NCI-H1092 (cell line): ENCODE data around the gene FBP2.
"Not testable (repeated sequence)": the region's sequence is repeated elsewhere in the genome, so short reads cannot be mapped to it uniquely, and the experiment has no call there.

Source experiments
- DNase-seq: peaks from one replicate; lab custom pipeline; 2025; lab: John Stamatoyannopoulos, UW

The FBP2 gene

DNA sequence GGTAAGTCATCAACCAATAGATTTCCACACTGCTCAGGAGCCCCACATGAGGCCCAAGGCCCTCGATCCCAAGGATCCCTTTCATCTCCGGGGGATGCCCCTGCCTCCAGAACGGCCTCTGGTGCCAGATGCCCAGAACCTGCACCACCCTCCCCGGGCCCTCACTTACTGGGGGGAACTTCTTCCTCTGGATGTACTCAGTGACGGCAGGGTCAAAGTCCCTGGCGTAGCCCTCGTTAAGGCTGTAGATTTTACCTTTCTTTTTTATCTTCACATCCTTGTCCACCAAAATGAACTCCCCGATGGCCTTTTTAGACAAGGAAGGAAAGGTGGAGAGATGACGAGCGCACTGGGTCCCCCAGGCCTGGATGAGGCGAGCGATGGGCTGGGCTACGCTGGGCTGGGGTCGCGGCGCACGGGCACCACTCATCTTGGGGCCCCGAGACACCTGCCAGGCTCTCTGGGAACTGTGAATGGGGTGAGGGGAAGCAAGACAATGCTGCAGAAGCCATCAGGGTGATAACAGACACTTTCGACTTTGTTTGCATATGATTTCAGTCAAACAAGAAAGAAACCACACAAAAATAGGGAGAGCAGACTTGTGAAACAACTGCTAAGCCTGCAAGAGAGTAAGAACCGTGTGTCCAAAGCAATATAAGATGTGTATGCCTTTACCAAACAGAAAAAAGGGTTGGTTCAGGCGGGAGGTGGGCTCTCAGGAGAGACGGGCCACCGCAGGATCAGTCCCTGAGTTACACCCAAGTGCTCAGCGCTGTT, 13.2 kb upstream of the FBP2 start:
- DNase-seq = no peak

DNA sequence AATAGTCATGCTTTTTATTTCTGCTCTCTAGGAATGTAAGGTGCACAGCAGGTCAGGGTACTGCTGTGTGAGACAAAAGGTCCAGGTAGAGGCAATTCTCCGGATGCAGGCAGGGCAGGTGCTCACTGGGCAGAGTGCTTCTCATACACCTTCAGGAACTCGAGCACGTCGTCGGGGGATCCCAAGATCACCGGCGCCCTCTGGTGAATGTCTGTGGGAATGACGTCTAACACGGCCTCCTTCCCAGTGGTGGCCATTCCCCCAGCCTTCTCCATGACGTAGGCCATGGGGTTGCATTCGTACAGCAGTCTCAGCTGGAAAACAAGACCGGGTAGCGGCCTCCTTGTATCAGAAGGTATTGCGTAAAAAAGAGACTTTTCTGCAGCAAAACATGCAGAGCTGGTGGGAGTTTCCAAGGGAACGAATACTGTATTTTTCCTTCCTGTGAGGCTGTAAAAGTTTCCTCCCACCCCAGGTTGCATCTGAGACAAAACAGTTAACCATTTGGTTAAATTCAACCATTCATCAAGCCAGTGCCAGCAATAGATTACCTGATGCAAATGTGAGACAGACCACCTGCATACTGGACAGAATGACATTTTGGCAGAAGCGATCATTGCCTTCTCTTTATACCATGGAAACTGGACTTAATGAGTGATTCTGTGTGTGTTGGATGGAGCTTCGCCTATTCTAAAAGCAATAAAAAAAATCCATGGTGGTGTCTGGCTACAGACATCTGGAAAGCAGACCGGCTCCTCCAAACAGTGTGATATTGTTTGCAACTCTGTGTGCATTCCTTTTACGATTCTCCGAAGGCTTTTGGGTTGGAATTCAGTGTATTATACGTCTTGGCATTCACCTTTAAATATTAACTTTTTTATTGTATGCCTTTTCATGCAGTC, 9.9 kb upstream of the FBP2 start:
- DNase-seq = peak; percentile 53

DNA sequence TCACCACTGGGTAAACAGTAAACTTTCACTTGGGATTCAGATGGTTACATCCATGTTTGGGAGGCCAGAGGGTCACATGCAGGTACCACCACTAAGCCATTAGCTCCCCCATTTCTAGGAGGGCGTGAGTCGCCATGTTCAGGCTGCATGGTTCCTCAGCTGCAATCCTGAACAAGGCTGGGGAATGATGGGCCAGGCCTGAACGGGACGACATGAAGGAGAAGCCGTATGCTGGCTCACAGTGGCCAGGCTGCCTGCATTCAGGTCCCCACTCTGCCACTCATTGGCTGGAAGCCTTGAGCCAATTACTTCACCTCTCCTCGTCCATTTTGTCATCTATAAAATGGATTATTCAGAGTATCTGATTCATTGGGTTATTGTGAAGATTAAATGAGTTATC, 9.0 kb upstream of the FBP2 start:
- DNase-seq = no peak

DNA sequence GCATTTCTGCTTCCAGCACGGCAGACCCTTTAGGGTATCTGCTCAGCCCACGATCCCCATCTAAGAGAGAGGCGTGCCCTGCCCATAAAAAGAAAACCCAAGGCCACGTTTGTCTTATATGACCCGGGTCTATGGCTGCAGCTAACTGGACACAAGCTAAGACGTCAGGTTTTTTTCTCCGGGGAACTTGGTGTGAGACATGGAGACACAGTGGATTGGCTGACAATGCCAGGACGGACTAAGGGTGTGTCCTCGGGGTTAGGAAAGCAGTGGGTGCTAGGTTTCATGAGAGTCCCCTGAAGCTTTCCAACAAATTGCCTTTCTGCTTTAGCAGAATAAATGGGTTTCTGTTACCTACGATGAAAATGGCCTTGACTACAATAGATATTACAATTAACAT, 7.1 kb upstream of the FBP2 start:
- DNase-seq = no peak

DNA sequence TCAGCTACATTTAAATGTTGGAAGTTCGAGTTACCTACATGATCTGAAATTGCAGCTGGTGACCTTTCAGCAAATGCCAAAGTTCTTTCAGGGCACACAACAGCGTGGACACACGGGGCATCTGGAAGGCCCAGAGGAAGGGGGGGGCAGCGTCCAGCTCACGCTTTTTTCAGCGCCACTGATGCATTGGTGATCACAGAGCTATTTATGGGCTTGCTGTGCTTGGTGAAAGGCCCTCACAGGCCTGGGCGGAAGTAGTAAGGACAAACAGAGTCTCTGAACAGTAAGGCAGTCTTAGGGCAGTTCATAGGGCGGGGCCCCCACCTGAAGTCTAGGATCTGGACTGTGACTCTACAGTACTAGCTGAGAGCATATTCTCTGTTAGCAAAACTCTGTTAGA, 6.6 kb upstream of the FBP2 start:
- DNase-seq = no peak

DNA sequence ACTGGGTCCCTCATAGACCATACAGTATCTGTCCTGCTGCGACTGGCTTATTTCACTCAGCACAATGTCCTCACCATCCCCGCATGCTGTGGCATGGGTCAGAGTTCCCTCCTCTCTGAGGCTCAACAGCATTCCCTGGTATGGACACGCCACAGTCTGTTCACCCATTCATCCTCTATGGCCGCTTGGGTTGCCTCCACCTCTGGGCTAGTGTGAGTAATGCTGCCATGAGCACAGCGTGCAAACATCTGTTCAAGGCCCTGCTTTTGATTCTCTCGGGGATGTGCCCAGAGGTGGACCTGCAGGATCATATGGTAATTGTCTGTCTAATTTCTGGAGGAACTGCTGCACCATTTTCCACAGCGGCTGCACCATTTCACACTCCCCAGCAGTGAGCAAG, 5.5 kb upstream of the FBP2 start:
- DNase-seq = no peak

DNA sequence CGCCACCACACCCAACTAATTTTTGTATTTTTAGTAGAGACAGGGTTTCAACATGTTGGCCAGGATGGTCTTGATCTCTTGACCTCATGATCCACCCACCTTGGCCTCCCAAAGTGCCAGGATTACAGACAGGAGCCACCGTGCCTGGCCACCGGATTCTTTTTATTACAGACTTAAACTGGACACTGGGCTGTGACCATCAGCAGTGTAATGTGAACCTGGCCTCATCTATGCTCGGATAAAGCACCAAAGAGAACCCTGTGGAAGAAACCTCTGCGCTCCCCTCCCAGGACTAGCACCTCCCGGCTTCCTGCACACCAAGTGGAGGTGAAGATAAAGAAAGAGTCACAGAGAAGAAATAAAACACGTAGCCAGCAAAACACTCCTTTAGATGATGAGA, 941 bp downstream of the FBP2 start:
- DNase-seq = not testable (repeated sequence)

DNA sequence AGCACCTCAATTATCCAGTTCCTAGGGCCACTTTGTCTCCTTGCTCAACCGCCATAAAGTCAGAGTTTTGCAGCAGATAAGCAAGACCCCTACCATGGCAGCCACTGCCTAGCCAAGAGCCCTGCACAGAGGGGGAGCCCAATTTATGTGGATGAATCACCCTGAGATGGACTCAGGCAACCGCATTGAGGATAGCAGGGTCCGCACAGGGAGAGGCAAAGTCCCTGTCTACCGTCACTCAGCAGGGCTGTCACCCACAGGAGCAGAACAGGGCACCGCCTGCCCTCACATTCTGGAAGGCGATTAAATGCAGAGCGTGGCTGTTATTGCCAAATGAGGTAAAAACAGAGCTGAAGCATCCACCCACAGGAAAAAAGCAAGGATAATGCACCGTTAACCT, 1.7 kb downstream of the FBP2 start:
- DNase-seq = no peak

DNA sequence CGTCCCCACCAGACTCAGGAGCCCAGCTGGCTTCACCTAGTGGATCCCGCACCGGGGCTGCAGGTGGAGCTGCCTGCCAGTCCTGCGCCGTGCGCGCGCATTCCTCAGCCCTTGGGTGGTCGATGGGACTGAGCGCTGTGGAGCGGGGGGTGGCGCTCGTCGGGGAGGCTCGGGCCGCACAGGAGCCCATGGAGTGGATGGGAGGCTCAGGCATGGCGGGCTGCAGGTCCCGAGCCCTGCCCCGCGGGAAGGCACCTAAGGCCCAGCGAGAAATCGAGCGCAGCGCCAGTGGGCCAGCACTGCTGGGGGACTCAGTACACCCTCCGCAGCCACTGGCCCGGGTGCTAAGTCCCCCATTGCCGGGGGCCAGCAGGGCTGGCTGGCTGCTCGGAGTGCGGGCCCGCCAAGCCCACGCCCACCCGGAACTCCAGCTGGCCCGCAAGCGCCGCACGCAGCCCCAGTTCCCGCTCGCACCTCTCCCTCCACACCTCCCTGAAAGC, 2.5 kb downstream of the FBP2 start:
- DNase-seq = not testable (repeated sequence)

DNA sequence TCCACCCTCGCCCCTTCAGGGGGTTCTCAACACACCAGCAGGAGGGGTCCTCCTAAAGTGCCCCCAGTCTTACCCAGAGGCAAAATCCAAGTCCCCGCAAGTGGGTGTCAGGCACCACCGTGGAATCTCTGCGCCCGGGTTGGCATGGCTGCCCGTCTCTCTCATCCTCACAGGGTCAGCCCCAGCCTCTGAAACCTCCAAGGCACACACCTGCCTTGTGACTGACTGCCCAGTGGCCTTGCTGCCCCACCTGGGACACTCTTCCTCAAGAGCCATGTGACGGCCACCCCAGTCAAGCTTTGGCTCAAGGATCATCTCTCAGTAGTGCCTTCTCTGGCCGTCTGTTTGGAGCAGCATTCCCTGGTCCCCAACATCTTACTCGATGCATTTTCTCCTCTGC, 4.9 kb downstream of the FBP2 start:
- DNase-seq = no peak

DNA sequence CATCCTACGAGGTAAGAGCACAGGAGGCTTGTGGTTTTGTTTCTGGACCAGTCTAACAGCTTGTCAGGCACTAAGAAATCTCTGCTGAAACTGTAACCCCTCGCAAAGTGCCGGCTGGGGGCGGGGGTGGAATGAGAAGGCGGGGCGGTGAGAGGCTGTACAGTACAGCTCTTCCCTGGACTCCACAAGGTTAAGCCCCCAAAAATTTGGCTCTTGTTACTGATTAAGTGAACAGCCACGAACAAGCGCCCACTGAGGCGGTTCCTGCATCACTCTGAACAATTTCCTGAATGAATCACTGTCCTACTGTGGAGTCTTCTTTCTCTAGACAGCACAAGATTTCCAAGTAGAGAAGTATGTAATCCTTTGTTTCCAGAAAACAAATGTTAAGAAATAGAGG, 6.8 kb downstream of the FBP2 start:
- no peak for DNase-seq

DNA sequence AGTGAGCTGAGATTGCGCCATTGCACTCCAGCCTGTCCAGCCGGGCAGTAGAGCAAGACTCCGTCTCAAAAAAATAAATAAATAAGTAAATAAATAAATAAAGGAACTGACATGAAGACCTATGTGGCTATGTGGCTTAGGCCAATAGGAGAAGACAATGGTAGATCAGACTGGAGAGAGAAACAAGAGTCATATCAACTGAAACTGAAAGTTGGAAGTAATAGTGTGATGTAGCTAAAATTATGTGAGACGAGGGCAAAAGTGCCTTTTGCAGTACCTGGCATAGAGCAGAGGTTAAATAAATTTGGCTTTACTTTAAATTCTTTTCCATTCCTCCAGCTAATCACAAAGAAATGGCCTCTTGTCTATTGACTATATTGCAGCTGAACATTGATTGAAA, 7.3 kb downstream of the FBP2 start:
- DNase-seq = no peak

DNA sequence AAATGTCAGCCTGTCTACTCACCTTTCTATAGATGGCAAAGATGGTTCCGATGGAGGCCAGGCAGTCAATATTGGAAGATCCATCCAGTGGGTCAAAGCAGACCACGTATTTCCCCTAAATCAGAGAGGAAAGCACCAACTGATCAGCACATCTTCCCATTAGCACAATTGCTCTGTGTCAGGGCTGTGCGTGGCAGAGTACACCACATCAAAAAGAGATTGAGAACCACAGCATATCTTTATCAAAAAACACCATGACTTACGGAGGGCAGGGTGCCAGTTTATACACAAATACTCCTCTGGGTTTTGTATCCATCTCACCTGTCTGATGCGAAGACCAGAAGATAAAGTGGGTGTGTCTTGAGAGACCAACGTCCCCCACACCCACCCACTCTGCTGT, 9.1 kb downstream of the FBP2 start:
- DNase-seq = no peak

DNA sequence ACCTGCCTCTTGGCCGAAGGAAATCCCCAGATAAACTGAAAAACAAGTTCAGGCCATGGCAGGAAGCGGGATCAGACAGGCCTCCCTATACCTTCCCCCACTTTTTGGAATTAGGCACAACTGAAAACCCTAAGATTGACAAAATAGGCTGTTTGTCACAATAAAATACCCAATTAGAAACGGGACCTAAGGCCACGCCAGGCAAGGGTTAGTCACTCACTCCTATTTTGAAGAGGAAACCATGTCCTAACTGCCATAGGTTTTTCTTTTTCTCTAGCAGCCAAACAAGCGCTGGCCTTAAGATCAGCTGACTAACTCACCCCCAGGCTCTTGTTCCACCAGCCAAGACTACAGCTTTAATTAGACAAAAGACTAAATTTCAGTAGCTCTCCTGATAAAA, 11.9 kb downstream of the FBP2 start:
- DNase-seq = no peak

DNA sequence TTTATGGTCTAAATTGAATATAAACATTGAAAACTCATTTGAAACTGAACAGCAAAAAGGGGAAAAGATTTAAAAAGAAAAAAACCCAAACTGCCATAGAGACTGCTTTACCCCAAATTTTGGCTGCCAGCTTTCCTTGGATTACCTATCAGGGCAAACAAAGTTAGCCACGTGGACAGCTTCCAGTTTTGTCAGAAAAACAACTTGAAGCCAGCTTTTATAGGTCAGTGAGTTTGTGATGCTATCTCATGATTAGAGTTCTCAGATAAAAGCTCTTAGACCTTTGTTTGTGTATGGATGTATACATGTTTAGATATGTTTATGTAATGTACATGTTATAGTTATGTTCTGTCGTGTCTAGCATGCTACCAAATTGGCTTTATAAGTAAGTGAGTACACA, 16.1 kb downstream of the FBP2 start:
- DNase-seq = no peak

DNA sequence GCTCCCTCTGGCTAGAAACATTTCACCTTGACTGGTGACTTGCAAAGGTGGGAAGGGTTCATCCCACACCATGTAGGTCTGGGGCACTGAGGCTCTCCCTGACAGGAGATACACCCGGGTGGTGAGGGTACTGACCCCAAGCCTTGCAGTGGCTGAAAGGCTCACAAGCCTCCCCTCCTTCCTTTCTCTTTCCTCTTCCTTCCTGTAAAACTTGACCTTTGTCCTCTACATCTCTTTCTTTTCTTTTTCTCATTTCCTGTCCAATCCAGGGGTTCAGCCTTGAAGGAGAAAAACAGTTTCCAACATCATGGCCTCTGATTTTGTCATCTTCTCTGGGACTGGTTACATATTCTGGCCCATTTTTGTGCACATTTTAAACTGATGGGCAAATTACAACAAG, 16.6 kb downstream of the FBP2 start:
- no peak for DNase-seq

DNA sequence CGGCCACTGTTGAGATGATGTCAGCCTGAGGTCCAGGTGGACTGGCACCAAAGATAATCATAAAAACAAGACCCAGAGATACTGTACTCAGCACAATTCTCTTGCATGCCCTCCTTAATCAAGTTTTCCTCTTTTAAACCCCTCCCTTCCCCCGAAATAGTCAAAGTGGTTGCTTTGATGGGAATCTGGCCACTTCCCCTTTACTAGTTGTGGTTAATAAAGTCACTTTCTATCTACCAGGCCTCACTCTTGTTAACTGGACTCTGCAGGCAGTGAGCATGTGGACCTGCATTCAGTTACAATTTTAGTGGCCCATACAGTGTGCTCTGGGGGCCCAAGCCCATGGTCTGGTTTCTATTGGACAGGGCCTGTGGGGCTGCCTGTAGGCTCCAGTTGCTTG, 17.5 kb downstream of the FBP2 start:
- no peak for DNase-seq

DNA sequence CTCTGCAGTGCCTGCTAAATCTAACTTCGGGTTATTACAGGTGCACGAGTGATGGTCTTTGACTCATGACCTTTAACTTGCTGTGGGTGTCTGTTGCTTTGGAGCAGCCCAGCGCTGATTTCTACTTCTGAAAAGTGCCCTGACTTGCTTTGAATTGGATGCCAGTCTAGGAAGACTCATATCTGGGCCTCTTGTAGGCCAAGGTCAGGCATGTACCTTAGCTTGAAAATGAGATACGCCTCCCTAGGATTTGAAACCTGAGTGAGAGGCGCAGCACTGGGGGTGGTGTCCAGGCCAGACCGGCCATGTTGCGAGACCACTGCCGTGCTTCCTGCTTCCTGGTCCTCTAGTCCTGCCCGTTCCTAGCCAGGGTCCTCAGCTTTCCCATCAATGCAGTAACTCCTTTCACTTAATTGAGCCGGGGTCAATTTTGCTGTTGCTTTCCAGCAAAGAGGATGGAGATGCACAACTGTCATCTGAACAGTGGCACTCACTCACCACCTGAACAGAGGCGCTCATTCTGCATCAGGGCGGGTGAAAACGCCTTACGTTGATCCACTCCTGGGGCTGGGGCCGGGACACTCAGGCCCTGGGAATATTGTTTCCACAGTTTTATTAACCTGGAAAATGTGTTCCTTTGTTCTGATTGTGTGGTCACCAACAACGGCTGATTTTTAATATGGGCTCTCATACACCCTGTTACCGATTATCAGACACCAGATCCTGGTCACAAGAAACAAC, 24.5 kb downstream of the FBP2 start:
- DNase-seq = no peak

DNA sequence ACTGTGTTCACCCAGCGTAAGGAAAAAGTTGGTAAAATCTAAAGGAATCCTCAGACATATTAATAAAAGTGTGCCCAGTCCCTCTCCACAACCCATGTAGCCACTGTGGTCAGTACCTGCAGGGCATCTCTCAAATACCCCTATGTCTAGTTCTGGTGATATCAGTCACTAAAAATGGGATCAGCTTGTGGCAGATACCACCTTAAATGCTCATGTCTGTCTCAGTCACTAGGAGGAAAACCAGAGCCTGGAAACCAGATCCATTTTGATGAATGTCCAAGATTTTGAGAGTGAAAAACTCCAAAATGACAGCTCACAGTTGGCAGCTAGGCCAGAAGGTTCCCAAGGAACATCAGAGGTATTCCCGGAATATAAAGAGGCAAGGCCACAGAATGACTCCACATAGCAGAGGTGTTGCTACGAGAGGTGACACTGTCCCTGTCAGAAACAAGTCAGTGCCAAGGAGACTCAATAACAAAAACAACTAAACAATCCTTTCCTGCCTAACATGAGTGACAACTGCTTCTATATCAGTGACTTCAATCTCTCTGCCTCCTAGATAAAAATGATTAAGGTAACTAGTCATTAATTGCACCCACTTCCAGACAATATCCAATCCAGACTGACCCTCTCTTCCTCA, 25.3 kb downstream of the FBP2 start:
- no peak for DNase-seq

DNA sequence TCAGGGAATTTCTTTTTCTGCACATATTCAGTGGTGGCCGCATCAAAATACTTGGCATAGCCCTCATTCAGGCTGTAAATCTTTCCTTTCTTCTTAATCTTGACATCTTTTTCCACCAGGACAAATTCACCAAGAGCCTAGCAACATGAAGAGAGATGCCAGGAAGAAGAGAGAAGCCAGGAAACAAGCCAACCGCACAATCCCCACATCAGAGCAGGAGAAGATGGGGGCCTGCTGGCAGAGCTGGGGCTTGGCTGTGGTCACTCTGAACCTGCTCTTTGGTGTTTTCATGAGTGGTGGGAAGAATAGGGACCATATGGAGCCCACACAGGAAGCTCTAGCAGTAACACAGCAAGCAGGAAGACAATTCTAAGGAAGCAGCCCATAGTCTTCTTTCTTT, 26.4 kb downstream of the FBP2 start:
- no peak for DNase-seq

DNA sequence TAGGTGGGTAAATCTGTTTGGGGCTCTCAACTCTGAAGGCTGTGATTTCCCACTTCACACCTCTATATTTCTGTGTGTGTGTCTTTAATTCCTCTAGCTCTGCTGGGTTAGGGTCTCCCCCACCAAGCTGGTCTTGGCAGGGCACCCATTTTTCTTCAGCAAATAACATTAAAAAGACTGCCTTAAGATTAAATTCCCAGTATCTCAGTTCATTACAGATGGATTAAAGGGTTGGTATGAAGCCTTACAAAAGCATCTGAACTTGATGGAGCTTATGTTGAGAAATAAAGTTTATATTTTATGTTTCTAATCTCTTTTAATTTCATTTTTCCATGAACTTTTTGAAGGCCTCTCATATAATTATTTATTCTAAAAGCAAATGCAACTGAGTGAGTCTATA, 27.1 kb downstream of the FBP2 start:
- DNase-seq = no peak

DNA sequence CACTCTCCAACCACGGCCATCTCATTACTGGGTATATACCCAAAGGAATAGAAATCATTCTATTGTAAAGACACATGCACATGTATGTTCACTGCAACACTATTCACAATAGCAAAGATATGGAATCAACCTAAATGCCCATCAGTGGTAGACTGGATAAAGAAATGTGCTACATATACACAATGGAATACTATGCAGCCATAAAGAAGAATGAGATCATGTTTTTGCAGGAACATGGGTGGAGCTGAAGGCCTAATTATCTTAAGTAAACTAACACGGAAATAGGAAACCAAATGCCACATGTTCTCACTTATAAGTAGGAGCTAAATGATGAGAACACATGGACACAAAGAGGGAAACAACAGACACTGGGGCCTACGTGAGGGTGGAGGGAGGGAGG, 29.3 kb downstream of the FBP2 start:
- DNase-seq = not testable (repeated sequence)
